A673 (cell line): ENCODE measurements around the gene INPP4B. TPM values are rescaled to one million over a fixed set of nuclear protein-coding genes. Genes with fewer than 3 reads are reported as not detected.

ENCODE experiments used
- BruUV-seq: library from RNA; stranded (reverse); fragments of 400-500 nt; replicated peaks from 2 replicates; lab custom pipeline; 2021; lab: Mats Ljungman, UMichigan
- CTCF ChIA-PET: fragments of 300-600 bp; sonication (Branson Sonifier 250); formaldehyde crosslinking; loops from one replicate; lab custom pipeline; 2022; ENCODE audit warnings: antibody characterized with exemption; lab: Charles Lee
- POLR2A ChIA-PET: fragments of 300-600 bp; sonication (Branson Sonifier 250); formaldehyde crosslinking; loops from one replicate; lab custom pipeline; 2022; ENCODE audit warnings: antibody characterized with exemption; ENCODE audit not compliant: low non-redundant PET; lab: Charles Lee
- DNase-seq: peaks from one replicate; pipeline ENCODE4 v3.0.0-alpha.2; 2015; ENCODE audit warnings: low spot score
- H3K27ac ChIP-seq: fragments of 200-600 bp; sonication (generic); 2 replicates; pipeline ENCODE4 v1.5.1; 2016; ENCODE audit warnings: mixed run types, low read depth, mild to moderate bottlenecking, mixed read lengths, antibody characterized with exemption, low read length; ENCODE audit not compliant: poor library complexity, severe bottlenecking
- H3K27me3 ChIP-seq: fragments of 200-600 bp; sonication (generic); replicated peaks from 2 replicates; pipeline ENCODE4 v1.6.1; 2017; ENCODE audit warnings: mixed run types, low read depth, mild to moderate bottlenecking, mixed read lengths, antibody characterized with exemption, low read length; ENCODE audit not compliant: insufficient read depth, poor library complexity
- H3K36me3 ChIP-seq: fragments of 200-600 bp; sonication (generic); 2 replicates; pipeline ENCODE4 v1.6.1; 2016; ENCODE audit warnings: mixed run types, mild to moderate bottlenecking, mixed read lengths, antibody characterized with exemption, low read length; ENCODE audit not compliant: insufficient read depth, poor library complexity, severe bottlenecking
- H3K4me1 ChIP-seq: fragments of 200-600 bp; sonication (generic); 2 replicates; pipeline ENCODE4 v1.6.1; 2017; ENCODE audit warnings: mixed run types, mild to moderate bottlenecking, mixed read lengths, antibody characterized with exemption, low read length; ENCODE audit not compliant: insufficient read depth, poor library complexity, severe bottlenecking
- H3K4me3 ChIP-seq: fragments of 200-600 bp; sonication (generic); 2 replicates; pipeline ENCODE4 v1.5.1; 2016; ENCODE audit warnings: low read depth, mixed run types, mild to moderate bottlenecking, mixed read lengths, low read length; ENCODE audit not compliant: poor library complexity, severe bottlenecking
- H3K9me3 ChIP-seq: fragments of 200-600 bp; sonication (generic); 2 replicates; pipeline ENCODE4 v1.6.1; 2016; ENCODE audit warnings: mixed run types, low read depth, mild to moderate bottlenecking, mixed read lengths, antibody characterized with exemption, low read length; ENCODE audit not compliant: poor library complexity, severe bottlenecking
- CTCF ChIP-seq: fragments of 300-800, 200-600 bp; sonication (generic); conservative IDR thresholded peaks from 2 replicates; pipeline ENCODE4 v1.5.1; 2017; ENCODE audit warnings: low read depth, mild to moderate bottlenecking, antibody characterized with exemption, low read length, moderate library complexity, mixed read lengths
- EZH2 ChIP-seq: fragments of 200-600 bp; sonication (generic); IDR thresholded peaks from 2 replicates; pipeline ENCODE4 v1.6.1; 2017; ENCODE audit warnings: borderline replicate concordance, low read depth, mild to moderate bottlenecking, mixed read lengths, antibody characterized with exemption, low read length; ENCODE audit not compliant: poor library complexity, severe bottlenecking
- intact Hi-C: fragments of 100-400 bp; cut with micrococcal nuclease; formaldehyde crosslinking; loops from one replicate; pipeline ENCODE4 v1.10.0; 2022; ENCODE audit not compliant: unreplicated experiment
- total RNA-seq: library from RNA; stranded (reverse); gene quantifications from 2 replicates; pipeline ENCODE4 v1.2.3, GENCODE V29; 2021

Gene INPP4B
- total RNA-seq, 1 experiment from 2014 or later = 13.1 TPM

GRCh38 chr4:142707401-142707800, 138.7 kb downstream of the INPP4B start:
- intact Hi-C loops = no loop called here
- no peak overlapping the region for H3K27ac ChIP-seq
- H3K4me3 ChIP-seq = no peak overlapping the region
- ChIA-PET POLR2A (no interaction called here), CTCF (no interaction called here)
- TF ChIP-seq EZH2 = no peak
- TF ChIP-seq CTCF = no peak
- no peak for DNase-seq
- BruUV-seq = no TSS peak
- H3K36me3 ChIP-seq = no peaks in the 10 kb centered on the region
- H3K4me1 ChIP-seq = no peaks in the 10 kb centered on the region
- H3K27me3 ChIP-seq = no peaks in the 10 kb centered on the region
- H3K9me3 ChIP-seq = no peaks in the 10 kb centered on the region

GRCh38 chr4:142706381-142706780, 139.7 kb downstream of the INPP4B start:
- Histone ChIP-seq H3K9me3 (no peaks in the 10 kb centered on the region), H3K4me3 (no peak overlapping the region), H3K27ac (no peak overlapping the region), H3K27me3 (no peaks in the 10 kb centered on the region), H3K36me3 (no peaks in the 10 kb centered on the region), H3K4me1 (no peaks in the 10 kb centered on the region)
- POLR2A ChIA-PET = no interaction called here
- intact Hi-C loops = no loop called here
- no peak for TF ChIP-seq CTCF
- no peak for TF ChIP-seq EZH2
- CTCF ChIA-PET = no interaction called here
- BruUV-seq = no TSS peak
- no peak for DNase-seq

GRCh38 chr4:142705820-142706219, 140.3 kb downstream of the INPP4B start:
- DNase-seq = no peak
- Histone ChIP-seq H3K4me1 (no peaks in the 10 kb centered on the region), H3K9me3 (no peaks in the 10 kb centered on the region), H3K27ac (no peak overlapping the region), H3K36me3 (no peaks in the 10 kb centered on the region), H3K27me3 (no peaks in the 10 kb centered on the region), H3K4me3 (no peak overlapping the region)
- intact Hi-C loops = no loop called here
- ChIA-PET POLR2A (no interaction called here), CTCF (no interaction called here)
- TF ChIP-seq EZH2 (no peak), CTCF (no peak)
- BruUV-seq = no TSS peak
